HEK293 (cell line): ENCODE results near the gene SMO.

ENCODE experiments used
- HOXA7 ChIP-seq: sonication (generic); formaldehyde crosslinking; IDR thresholded peaks from 2 replicates; pipeline ENCODE4 v1.8.1; 2022; ENCODE audit warnings: missing genetic modification reagents, borderline replicate concordance
- HOXC10 ChIP-seq: sonication (generic); formaldehyde crosslinking; IDR thresholded peaks from 2 replicates; pipeline ENCODE4 v1.8.1; 2023; ENCODE audit warnings: mild to moderate bottlenecking, missing genetic modification reagents
- MZF1 ChIP-seq: fragments of 450-650 bp; formaldehyde crosslinking; IDR thresholded peaks from 2 replicates; pipeline ENCODE4 v1.5.1; 2017; ENCODE audit warnings: missing biosample characterization, missing genetic modification characterization, borderline replicate concordance
- SALL2 ChIP-seq: fragments of 450-650 bp; formaldehyde crosslinking; IDR thresholded peaks from 2 replicates; pipeline ENCODE4 v1.5.0; 2017; ENCODE audit warnings: missing biosample characterization, mild to moderate bottlenecking, missing genetic modification characterization, borderline replicate concordance
- YY2 ChIP-seq: fragments of 450-650 bp; formaldehyde crosslinking; IDR thresholded peaks from 2 replicates; pipeline ENCODE4 v1.5.1; 2016; ENCODE audit warnings: missing biosample characterization, missing genetic modification characterization
- ZBTB7A ChIP-seq: fragments of 450-650 bp; formaldehyde crosslinking; IDR thresholded peaks from 2 replicates; pipeline ENCODE4 v1.5.1; 2016; ENCODE audit warnings: low read depth, missing biosample characterization, missing genetic modification characterization
- ZNF138 ChIP-seq: fragments of 450-650 bp; formaldehyde crosslinking; IDR thresholded peaks from 2 replicates; pipeline ENCODE4 v1.5.1; 2016; ENCODE audit warnings: missing biosample characterization, missing genetic modification characterization, borderline replicate concordance
- ZNF140 ChIP-seq: fragments of 450-650 bp; formaldehyde crosslinking; IDR thresholded peaks from 2 replicates; pipeline ENCODE4 v1.5.1; 2016; ENCODE audit warnings: missing biosample characterization, missing genetic modification characterization
- ZNF155 ChIP-seq: fragments of 450-650 bp; formaldehyde crosslinking; IDR thresholded peaks from 2 replicates; pipeline ENCODE4 v1.5.1; 2016; ENCODE audit warnings: missing biosample characterization, missing genetic modification characterization
- ZNF16 ChIP-seq: fragments of 450-650 bp; formaldehyde crosslinking; IDR thresholded peaks from 2 replicates; pipeline ENCODE4 v1.5.1; 2016; ENCODE audit warnings: low read depth, missing biosample characterization, missing genetic modification characterization
- ZNF19 ChIP-seq: fragments of 450-650 bp; formaldehyde crosslinking; IDR thresholded peaks from 2 replicates; pipeline ENCODE4; 2016; ENCODE audit warnings: missing biosample characterization, missing genetic modification characterization, low read depth
- ZNF23 ChIP-seq: fragments of 450-650 bp; formaldehyde crosslinking; IDR thresholded peaks from 2 replicates; pipeline ENCODE4 v1.5.1; 2016; ENCODE audit warnings: missing biosample characterization, missing genetic modification characterization, borderline replicate concordance
- ZNF248 ChIP-seq: fragments of 450-650 bp; formaldehyde crosslinking; IDR thresholded peaks from 2 replicates; pipeline ENCODE4 v1.5.1; 2017; ENCODE audit warnings: missing biosample characterization, missing genetic modification characterization
- ZNF311 ChIP-seq: fragments of 450-650 bp; formaldehyde crosslinking; IDR thresholded peaks from 2 replicates; pipeline ENCODE4 v1.5.1; 2017; ENCODE audit warnings: missing biosample characterization, missing genetic modification characterization, borderline replicate concordance
- ZNF350 ChIP-seq: fragments of 450-650 bp; formaldehyde crosslinking; IDR thresholded peaks from 2 replicates; pipeline ENCODE4 v1.5.0; 2017; ENCODE audit warnings: missing biosample characterization, mild to moderate bottlenecking, missing genetic modification characterization
- ZNF423 ChIP-seq: fragments of 450-650 bp; formaldehyde crosslinking; IDR thresholded peaks from 2 replicates; pipeline ENCODE4 v1.5.1; 2016; ENCODE audit warnings: missing biosample characterization, missing genetic modification characterization
- ZNF426 ChIP-seq: fragments of 450-650 bp; formaldehyde crosslinking; IDR thresholded peaks from 2 replicates; pipeline ENCODE4 v1.5.1; 2017; ENCODE audit warnings: missing biosample characterization, missing genetic modification characterization, mild to moderate bottlenecking, inconsistent platforms, moderate library complexity
- ZNF514 ChIP-seq: fragments of 450-650 bp; formaldehyde crosslinking; IDR thresholded peaks from 2 replicates; pipeline ENCODE4 v1.5.1; 2016; ENCODE audit warnings: missing biosample characterization, missing genetic modification characterization
- ZNF529 ChIP-seq: fragments of 450-650 bp; formaldehyde crosslinking; IDR thresholded peaks from 2 replicates; pipeline ENCODE4 v1.5.1; 2017; ENCODE audit warnings: missing genetic modification characterization, missing biosample characterization; ENCODE audit not compliant: insufficient replicate concordance
- ZNF624 ChIP-seq: fragments of 450-650 bp; formaldehyde crosslinking; IDR thresholded peaks from 2 replicates; pipeline ENCODE4 v1.5.1; 2017; ENCODE audit warnings: missing biosample characterization, missing genetic modification characterization
- ZNF707 ChIP-seq: fragments of 450-650 bp; formaldehyde crosslinking; IDR thresholded peaks from 2 replicates; pipeline ENCODE4 v1.5.1; 2016; ENCODE audit warnings: missing biosample characterization, missing genetic modification characterization
- ZNF76 ChIP-seq: fragments of 450-650 bp; formaldehyde crosslinking; IDR thresholded peaks from 2 replicates; pipeline ENCODE4; 2016; ENCODE audit warnings: low read depth, missing biosample characterization, missing genetic modification characterization, borderline replicate concordance
- ZNF837 ChIP-seq: fragments of 450-650 bp; formaldehyde crosslinking; IDR thresholded peaks from 2 replicates; pipeline ENCODE4 v1.5.1; 2016; ENCODE audit warnings: missing biosample characterization, missing genetic modification characterization
- TF ChIP-seq, protein P1 (sequence below): fragments of 450-650 bp; formaldehyde crosslinking; IDR thresholded peaks from 2 replicates; pipeline ENCODE4; 2016; ENCODE audit warnings: missing biosample characterization, missing genetic modification characterization
- TF ChIP-seq, protein P2 (sequence below): fragments of 450-650 bp; formaldehyde crosslinking; IDR thresholded peaks from 2 replicates; pipeline ENCODE4 v1.5.1; 2016; ENCODE audit warnings: missing biosample characterization, missing genetic modification characterization, low read depth
- TF ChIP-seq, protein P3 (sequence below): fragments of 450-650 bp; formaldehyde crosslinking; IDR thresholded peaks from 2 replicates; pipeline ENCODE4 v1.5.1; 2016; ENCODE audit warnings: missing biosample characterization, missing genetic modification characterization
- TF ChIP-seq, protein P4 (sequence below): fragments of 450-650 bp; formaldehyde crosslinking; IDR thresholded peaks from 2 replicates; pipeline ENCODE4 v1.5.1; 2016; ENCODE audit warnings: missing biosample characterization, missing genetic modification characterization
- TF ChIP-seq, protein P5 (sequence below): fragments of 450-650 bp; formaldehyde crosslinking; IDR thresholded peaks from 2 replicates; pipeline ENCODE4 v1.5.1; 2016; ENCODE audit warnings: missing biosample characterization, missing genetic modification characterization, borderline replicate concordance
- TF ChIP-seq, protein P6 (sequence below): IDR thresholded peaks from 2 replicates; pipeline ENCODE4 v1.6.1; 2011; ENCODE audit warnings: mild to moderate bottlenecking, low read depth, low read length, borderline replicate concordance

SMO gene

DNA sequence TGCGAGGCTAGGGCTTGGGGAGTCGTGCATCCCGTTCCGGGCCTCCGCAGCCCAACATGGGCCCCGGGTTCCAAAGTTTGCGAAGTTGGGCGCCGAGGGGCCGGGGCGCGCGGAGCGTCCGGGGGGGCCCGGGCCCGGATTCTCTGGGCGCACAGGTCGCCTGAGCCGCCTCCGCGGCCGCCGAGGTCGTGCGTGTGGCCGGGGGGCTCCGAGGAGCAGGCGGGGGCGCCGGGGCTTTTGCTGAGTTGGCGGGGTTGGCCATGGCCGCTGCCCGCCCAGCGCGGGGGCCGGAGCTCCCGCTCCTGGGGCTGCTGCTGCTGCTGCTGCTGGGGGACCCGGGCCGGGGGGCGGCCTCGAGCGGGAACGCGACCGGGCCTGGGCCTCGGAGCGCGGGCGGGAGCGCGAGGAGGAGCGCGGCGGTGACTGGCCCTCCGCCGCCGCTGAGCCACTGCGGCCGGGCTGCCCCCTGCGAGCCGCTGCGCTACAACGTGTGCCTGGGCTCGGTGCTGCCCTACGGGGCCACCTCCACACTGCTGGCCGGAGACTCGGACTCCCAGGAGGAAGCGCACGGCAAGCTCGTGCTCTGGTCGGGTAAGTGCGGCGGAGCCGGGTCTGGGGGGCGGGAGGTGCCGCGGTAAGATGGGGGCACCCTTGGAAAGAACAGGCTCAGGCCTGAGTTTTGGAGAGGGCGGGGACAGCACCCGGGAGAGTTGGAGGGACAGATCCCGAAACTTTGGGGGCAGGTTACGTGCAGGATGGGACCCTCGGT, 643 bp downstream of the SMO start (continued):
- no peak for TF ChIP-seq HOXC10 (CRISPR knock-in tag)
- no peak for TF ChIP-seq ZNF426
- peak; percentile 54; the same call in 1 of the 2 replicates for TF ChIP-seq ZNF76 (tag by site-specific recombination)
- TF ChIP-seq ZNF837 (tag by site-specific recombination): no peak
- no peak for TF ChIP-seq ZNF138 (tag by site-specific recombination)
- 0 out of 2 replicates have a peak, but pooled peaks have one; percentile 22 for TF ChIP-seq ZBTB7A (tag by site-specific recombination)
- no peak for TF ChIP-seq ZNF529
- TF ChIP-seq, protein P1, sequence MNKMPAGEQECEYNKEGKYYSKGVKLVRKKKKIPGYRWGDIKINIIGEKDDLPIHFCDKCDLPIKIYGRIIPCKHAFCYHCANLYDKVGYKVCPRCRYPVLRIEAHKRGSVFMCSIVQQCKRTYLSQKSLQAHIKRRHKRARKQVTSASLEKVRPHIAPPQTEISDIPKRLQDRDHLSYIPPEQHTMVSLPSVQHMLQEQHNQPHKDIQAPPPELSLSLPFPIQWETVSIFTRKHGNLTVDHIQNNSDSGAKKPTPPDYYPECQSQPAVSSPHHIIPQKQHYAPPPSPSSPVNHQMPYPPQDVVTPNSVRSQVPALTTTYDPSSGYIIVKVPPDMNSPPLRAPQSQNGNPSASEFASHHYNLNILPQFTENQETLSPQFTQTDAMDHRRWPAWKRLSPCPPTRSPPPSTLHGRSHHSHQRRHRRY (tag by site-specific recombination): no peak
- TF ChIP-seq, protein P2, sequence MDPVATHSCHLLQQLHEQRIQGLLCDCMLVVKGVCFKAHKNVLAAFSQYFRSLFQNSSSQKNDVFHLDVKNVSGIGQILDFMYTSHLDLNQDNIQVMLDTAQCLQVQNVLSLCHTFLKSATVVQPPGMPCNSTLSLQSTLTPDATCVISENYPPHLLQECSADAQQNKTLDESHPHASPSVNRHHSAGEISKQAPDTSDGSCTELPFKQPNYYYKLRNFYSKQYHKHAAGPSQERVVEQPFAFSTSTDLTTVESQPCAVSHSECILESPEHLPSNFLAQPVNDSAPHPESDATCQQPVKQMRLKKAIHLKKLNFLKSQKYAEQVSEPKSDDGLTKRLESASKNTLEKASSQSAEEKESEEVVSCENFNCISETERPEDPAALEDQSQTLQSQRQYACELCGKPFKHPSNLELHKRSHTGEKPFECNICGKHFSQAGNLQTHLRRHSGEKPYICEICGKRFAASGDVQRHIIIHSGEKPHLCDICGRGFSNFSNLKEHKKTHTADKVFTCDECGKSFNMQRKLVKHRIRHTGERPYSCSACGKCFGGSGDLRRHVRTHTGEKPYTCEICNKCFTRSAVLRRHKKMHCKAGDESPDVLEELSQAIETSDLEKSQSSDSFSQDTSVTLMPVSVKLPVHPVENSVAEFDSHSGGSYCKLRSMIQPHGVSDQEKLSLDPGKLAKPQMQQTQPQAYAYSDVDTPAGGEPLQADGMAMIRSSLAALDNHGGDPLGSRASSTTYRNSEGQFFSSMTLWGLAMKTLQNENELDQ: no peak
- TF ChIP-seq SALL2 (tag by site-specific recombination): no peak
- no peak for TF ChIP-seq ZNF624 (tag by site-specific recombination)
- no peak for TF ChIP-seq ZNF16 (tag by site-specific recombination)
- TF ChIP-seq ZNF707 (tag by site-specific recombination): no peak
- TF ChIP-seq ZNF311 (tag by site-specific recombination): no peak
- no peak for TF ChIP-seq ZNF350
- no peak for TF ChIP-seq MZF1 (tag by site-specific recombination)
- TF ChIP-seq ZNF248: no peak
- TF ChIP-seq ZNF19: no peak
- no peak for TF ChIP-seq ZNF23
- TF ChIP-seq ZNF514 (tag by site-specific recombination): no peak
- TF ChIP-seq, protein P3, sequence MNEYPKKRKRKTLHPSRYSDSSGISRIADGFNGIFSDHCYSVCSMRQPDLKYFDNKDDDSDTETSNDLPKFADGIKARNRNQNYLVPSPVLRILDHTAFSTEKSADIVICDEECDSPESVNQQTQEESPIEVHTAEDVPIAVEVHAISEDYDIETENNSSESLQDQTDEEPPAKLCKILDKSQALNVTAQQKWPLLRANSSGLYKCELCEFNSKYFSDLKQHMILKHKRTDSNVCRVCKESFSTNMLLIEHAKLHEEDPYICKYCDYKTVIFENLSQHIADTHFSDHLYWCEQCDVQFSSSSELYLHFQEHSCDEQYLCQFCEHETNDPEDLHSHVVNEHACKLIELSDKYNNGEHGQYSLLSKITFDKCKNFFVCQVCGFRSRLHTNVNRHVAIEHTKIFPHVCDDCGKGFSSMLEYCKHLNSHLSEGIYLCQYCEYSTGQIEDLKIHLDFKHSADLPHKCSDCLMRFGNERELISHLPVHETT: no peak
- no peak for TF ChIP-seq ZNF155 (tag by site-specific recombination)
- TF ChIP-seq, protein P4, sequence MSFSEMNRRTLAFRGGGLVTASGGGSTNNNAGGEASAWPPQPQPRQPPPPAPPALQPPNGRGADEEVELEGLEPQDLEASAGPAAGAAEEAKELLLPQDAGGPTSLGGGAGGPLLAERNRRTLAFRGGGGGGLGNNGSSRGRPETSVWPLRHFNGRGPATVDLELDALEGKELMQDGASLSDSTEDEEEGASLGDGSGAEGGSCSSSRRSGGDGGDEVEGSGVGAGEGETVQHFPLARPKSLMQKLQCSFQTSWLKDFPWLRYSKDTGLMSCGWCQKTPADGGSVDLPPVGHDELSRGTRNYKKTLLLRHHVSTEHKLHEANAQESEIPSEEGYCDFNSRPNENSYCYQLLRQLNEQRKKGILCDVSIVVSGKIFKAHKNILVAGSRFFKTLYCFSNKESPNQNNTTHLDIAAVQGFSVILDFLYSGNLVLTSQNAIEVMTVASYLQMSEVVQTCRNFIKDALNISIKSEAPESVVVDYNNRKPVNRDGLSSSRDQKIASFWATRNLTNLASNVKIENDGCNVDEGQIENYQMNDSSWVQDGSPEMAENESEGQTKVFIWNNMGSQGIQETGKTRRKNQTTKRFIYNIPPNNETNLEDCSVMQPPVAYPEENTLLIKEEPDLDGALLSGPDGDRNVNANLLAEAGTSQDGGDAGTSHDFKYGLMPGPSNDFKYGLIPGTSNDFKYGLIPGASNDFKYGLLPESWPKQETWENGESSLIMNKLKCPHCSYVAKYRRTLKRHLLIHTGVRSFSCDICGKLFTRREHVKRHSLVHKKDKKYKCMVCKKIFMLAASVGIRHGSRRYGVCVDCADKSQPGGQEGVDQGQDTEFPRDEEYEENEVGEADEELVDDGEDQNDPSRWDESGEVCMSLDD: peak; percentile 76
- TF ChIP-seq, protein P5, sequence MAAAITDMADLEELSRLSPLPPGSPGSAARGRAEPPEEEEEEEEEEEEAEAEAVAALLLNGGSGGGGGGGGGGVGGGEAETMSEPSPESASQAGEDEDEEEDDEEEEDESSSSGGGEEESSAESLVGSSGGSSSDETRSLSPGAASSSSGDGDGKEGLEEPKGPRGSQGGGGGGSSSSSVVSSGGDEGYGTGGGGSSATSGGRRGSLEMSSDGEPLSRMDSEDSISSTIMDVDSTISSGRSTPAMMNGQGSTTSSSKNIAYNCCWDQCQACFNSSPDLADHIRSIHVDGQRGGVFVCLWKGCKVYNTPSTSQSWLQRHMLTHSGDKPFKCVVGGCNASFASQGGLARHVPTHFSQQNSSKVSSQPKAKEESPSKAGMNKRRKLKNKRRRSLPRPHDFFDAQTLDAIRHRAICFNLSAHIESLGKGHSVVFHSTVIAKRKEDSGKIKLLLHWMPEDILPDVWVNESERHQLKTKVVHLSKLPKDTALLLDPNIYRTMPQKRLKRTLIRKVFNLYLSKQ (tag by site-specific recombination): no peak
- TF ChIP-seq YY2 (tag by site-specific recombination): peak; percentile 66
- no peak; the same call in 1 of the 2 replicates for TF ChIP-seq ZNF423
- TF ChIP-seq ZNF140 (tag by site-specific recombination): no peak
- no peak for TF ChIP-seq HOXA7 (CRISPR knock-in tag)
- TF ChIP-seq, protein P6, sequence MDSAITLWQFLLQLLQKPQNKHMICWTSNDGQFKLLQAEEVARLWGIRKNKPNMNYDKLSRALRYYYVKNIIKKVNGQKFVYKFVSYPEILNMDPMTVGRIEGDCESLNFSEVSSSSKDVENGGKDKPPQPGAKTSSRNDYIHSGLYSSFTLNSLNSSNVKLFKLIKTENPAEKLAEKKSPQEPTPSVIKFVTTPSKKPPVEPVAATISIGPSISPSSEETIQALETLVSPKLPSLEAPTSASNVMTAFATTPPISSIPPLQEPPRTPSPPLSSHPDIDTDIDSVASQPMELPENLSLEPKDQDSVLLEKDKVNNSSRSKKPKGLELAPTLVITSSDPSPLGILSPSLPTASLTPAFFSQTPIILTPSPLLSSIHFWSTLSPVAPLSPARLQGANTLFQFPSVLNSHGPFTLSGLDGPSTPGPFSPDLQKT: no peak
